SK-N-SH treated with all-trans-retinoic acid at 6 μM for 48 hours (cell line): Measurements from ENCODE around the gene RNH1.

ENCODE experiments used
- ARNTL ChIP-seq: fragments of 450-650 bp; formaldehyde crosslinking; IDR thresholded peaks from 2 replicates; pipeline ENCODE4 v1.5.0; 2020; ENCODE audit warnings: low read depth, mild to moderate bottlenecking, moderate library complexity, borderline replicate concordance
- CREB5 ChIP-seq: fragments of 250-450 bp; sonication (Bioruptor Pico); IDR thresholded peaks from 2 replicates; pipeline ENCODE4 v1.5.1; 2020; ENCODE audit warnings: low read depth, mild to moderate bottlenecking, moderate library complexity
- ESRRG ChIP-seq: fragments of 250-450 bp; sonication (Bioruptor Pico); IDR thresholded peaks from 2 replicates; pipeline ENCODE4 v1.6.1; 2021; ENCODE audit warnings: mild to moderate bottlenecking
- GLIS3 ChIP-seq: fragments of 250-450 bp; sonication (Bioruptor Pico); IDR thresholded peaks from 2 replicates; pipeline ENCODE4 v1.5.0; 2020; ENCODE audit warnings: mild to moderate bottlenecking, moderate library complexity
- ISL1 ChIP-seq: fragments of 250-450 bp; sonication (Bioruptor Pico); IDR thresholded peaks from 2 replicates; pipeline ENCODE4 v2.1.2; 2022; ENCODE audit warnings: mild to moderate bottlenecking, moderate library complexity
- OSR1 ChIP-seq: fragments of 250-450 bp; sonication (Bioruptor Pico); IDR thresholded peaks from 2 replicates; pipeline ENCODE4 v1.8.0; 2022; ENCODE audit warnings: moderate library complexity, mild to moderate bottlenecking, inconsistent platforms
- POU6F1 ChIP-seq: fragments of 250-450 bp; sonication (Bioruptor Pico); IDR thresholded peaks from 2 replicates; pipeline ENCODE4 v1.8.0; 2021; ENCODE audit warnings: low read depth, mild to moderate bottlenecking, moderate library complexity, borderline replicate concordance
- PPARA ChIP-seq: fragments of 250-450 bp; sonication (Bioruptor Pico); IDR thresholded peaks from 2 replicates; pipeline ENCODE4 v1.5.0; 2020; ENCODE audit warnings: mild to moderate bottlenecking, borderline replicate concordance
- RARB ChIP-seq: fragments of 250-450 bp; sonication (Bioruptor Pico); IDR thresholded peaks from 2 replicates; pipeline ENCODE4 v1.8.0; 2021; ENCODE audit warnings: mild to moderate bottlenecking, moderate library complexity
- TCF4 ChIP-seq: fragments of 250-450 bp; sonication (Bioruptor Pico); IDR thresholded peaks from 2 replicates; pipeline ENCODE4 v1.8.0; 2021; ENCODE audit warnings: mild to moderate bottlenecking, moderate library complexity, borderline replicate concordance
- ZFP30 ChIP-seq: fragments of 450-650 bp; formaldehyde crosslinking; IDR thresholded peaks from 2 replicates; pipeline ENCODE4 v1.5.0; 2022; ENCODE audit warnings: mild to moderate bottlenecking, moderate library complexity
- TF ChIP-seq, protein P1 (sequence below): fragments of 250-450 bp; sonication (Bioruptor Pico); IDR thresholded peaks from 2 replicates; pipeline ENCODE4 v1.8.0; 2020; ENCODE audit warnings: mild to moderate bottlenecking, moderate library complexity, borderline replicate concordance

DNA sequence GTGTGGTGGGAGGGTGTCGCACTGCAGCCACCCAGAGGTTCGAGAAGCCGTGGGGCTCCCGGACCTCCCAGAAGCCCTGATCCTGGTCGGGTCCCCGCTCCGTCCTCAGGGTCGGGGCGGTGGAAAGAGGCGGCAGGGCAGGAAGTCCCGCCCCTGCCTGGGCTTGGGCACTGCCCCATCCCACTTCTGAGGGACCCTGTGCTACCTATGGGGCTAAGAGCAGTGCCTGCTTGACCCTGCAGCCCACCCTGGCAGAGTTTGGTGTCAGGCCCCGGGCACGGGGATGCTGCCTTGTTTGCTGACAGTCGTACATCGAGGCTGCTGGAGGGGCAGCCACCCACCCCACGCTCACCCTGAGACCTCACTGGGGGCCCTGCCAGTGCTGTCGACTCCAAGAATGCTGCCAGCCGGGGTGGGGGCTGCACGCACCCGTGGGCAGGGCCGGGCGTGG lies 19.4 kb downstream of the RNH1 start:
- no peak for TF ChIP-seq TCF4 (CRISPR knock-in tag)
- TF ChIP-seq, protein P1, sequence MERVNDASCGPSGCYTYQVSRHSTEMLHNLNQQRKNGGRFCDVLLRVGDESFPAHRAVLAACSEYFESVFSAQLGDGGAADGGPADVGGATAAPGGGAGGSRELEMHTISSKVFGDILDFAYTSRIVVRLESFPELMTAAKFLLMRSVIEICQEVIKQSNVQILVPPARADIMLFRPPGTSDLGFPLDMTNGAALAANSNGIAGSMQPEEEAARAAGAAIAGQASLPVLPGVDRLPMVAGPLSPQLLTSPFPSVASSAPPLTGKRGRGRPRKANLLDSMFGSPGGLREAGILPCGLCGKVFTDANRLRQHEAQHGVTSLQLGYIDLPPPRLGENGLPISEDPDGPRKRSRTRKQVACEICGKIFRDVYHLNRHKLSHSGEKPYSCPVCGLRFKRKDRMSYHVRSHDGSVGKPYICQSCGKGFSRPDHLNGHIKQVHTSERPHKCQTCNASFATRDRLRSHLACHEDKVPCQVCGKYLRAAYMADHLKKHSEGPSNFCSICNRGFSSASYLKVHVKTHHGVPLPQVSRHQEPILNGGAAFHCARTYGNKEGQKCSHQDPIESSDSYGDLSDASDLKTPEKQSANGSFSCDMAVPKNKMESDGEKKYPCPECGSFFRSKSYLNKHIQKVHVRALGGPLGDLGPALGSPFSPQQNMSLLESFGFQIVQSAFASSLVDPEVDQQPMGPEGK (CRISPR knock-in tag), result no peak
- TF ChIP-seq ESRRG, result no peak
- TF ChIP-seq GLIS3 (CRISPR knock-in tag), result no peak
- no peak for TF ChIP-seq CREB5 (CRISPR knock-in tag)
- no peak for TF ChIP-seq PPARA (CRISPR knock-in tag)
- TF ChIP-seq ISL1 (CRISPR knock-in tag), result no peak
- no peak for TF ChIP-seq POU6F1
- no peak for TF ChIP-seq RARB (CRISPR knock-in tag)
- TF ChIP-seq OSR1 (CRISPR knock-in tag), result no peak
- TF ChIP-seq ARNTL, result no peak
- TF ChIP-seq ZFP30 (CRISPR knock-in tag), result no peak
